HG02610 (cell line): ENCODE results near the gene FAM169A.
"Not testable (repeated sequence)": the region's sequence is repeated elsewhere in the genome, so short reads cannot be mapped to it uniquely, and the experiment has no call there.

Experiments
- ATAC-seq: cut with Tn5 transposase; IDR thresholded peaks from one replicate; pipeline ENCODE4 v1.9.1; 2021; ENCODE audit warnings: mild to moderate bottlenecking, moderate library complexity; ENCODE audit not compliant: unreplicated experiment

Gene FAM169A, protein sequence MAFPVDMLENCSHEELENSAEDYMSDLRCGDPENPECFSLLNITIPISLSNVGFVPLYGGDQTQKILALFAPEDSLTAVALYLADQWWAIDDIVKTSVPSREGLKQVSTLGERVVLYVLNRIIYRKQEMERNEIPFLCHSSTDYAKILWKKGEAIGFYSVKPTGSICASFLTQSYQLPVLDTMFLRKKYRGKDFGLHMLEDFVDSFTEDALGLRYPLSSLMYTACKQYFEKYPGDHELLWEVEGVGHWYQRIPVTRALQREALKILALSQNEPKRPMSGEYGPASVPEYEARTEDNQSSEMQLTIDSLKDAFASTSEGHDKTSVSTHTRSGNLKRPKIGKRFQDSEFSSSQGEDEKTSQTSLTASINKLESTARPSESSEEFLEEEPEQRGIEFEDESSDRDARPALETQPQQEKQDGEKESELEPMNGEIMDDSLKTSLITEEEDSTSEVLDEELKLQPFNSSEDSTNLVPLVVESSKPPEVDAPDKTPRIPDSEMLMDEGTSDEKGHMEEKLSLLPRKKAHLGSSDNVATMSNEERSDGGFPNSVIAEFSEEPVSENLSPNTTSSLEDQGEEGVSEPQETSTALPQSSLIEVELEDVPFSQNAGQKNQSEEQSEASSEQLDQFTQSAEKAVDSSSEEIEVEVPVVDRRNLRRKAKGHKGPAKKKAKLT

DNA sequence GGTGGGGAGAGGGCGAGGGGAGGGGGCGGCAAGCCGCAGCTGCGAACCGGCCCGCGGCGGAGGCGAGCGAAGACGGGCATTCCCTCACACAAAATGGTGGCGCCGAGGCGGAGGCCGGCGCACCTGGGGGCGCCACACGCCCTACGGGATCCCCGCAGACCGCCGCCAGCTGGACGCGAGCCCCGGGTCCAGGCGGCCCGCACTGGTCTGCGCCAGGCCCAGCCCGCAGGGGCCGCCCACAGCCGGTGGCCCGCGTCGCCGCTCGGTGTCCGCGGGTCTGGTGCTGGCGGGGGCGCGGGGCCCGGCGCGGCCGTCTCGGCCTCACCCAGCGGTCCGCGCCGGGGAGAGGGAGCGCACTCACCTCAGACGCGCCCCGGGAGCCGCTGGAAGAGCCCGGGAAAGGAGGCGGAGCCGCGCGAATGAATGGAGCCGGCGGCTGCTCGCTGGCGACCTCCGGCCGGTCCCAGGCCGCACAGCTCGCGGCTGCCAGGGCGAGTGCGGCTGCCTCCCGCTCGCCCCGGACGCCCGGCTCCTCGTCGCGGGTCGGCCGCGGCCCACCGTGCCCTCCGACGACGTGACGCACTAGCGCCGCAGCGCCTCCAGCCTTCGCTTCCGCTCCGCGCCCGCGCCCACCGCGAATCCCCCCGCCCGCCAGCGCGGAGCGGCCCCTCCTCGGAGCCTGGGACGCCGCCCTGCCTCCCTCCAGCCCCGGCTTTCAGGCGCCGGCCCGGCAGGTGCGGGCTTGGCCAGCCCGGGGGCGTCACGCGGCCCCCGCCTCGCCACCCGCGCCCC lies at the start of gene FAM169A:
TSS of gene FAM169A (minus strand) at position 584 of the 792 bp plus-strand sequence. CDS start 24,711 bp downstream, outside the sequence.
- peak; percentile 47 for ATAC-seq

DNA sequence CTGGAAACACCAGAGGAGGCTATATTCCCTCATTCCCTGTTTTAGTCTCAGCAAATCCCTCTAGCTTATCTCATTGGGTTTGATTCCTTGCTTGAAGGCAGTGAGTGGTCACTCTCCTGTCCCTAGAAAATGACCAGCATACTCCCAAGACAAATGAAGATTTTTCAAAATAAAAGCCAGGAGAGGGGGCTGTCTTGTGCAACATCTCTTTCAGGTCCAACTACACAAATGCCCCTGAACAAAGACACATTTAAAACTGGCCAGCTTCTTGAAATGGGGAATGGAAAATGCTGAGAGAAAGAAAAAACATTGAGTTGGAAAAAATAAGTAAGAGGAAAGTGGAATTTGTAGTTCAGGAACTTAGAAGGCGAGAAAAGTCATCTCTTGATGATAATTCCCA lies 49.3 kb upstream of the FAM169A start:
- ATAC-seq = no peak

DNA sequence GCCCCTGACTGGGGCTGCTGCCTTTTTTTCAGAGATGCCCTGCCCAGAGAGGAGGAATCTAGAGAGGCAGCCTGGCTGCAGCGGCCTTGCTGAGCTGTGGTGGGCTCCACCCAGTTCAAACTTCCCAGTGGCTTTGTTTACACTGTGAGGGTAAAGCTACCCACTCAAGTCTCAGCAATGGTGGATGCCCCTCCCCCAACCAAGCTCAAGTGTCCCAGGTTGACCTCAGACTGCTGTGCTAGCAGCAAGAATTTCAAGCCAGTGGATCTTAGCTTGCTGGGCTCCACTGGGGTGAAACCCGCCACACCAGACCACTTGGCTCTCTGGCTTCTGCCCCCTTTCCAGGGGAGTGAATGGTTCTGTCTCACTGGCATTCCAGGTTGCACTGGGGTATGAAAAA lies 45.2 kb upstream of the FAM169A start:
- not testable (repeated sequence) for ATAC-seq

DNA sequence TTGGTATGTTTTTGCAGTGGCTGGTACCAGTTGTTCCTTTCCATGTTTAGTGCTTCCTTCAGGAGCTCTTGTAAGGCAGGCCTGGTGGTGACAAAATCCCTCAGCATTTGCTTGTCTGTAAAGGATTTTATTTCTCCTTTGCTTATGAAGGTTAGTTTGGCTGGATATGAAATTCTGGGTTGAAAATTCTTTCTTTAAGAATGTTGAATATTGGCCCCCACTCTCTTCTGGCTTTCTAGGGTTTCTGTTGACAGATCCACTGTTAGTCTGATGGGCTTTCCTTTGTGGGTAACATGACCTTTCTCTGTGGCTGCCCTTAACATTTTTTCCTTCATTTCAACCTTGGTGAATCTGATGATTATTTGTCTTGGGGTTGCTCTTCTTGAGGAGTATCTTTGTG lies 43.7 kb upstream of the FAM169A start:
- not testable (repeated sequence) for ATAC-seq

DNA sequence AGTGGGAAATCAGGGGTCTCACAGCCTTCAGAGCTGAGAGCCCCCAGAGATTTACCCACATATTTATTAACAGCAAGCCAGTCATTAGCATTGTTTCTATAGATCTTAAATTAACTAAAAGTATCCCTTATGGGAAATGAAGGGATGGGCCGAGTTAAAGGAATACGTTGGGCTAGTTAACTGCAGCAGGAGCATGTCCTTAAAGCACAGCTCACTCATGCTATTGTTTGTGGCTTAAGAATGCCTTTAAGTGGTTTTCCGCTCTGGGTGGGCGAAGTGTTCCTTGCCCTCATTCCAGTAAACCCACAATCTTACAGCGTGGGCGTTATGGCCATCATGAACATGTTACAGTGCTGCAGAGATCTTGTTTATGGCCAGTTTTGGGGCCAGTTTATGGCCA lies 42.0 kb upstream of the FAM169A start:
- ATAC-seq = not testable (repeated sequence)

DNA sequence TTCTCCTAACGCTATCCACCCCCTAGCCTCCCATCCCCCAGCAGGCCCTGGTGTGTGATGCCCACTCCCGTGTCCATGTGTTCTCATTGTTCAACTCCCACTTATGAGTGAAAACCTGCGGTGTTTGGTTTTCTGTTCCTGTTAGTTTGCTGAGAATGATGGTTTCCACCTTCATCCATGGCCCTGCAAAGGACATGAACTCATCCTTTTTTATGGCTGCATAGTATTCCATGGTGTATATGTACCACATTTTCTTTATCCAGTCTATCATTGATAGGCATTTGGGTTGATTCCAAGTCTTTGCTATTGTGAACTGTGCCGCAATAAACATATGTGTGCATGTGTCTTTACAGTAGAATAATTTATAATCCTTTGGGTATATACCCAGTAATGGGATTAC lies 38.5 kb upstream of the FAM169A start:
- not testable (repeated sequence) for ATAC-seq

DNA sequence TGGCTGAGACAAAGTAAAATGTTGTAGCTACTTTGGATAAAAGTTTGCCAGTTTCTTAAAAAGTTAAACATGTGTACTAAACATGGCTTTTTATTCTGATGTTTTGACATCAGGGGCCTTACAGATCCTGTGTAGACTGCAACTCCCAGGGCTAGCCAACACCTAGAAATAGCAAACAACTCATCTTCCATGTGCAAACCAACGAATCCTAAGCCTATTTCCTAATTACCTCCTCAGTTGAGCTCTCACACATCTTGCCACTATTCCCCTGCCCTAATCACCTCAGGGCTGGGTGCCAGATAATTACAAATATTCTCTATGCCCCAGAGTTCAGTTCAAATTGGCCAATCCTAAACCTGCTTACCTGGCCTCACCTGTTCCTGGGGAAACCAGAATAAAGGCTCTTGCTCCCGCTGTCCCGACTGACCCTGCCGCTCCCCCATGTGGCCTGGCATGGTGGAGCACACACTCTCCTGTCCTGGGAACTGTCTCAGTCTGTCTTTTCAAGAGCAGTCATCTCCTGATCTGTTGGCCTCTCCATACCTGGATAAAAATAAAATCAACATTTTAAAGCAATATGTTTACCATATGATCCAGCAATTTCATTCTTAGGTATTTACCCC lies 37.1 kb upstream of the FAM169A start:
- no peak for ATAC-seq

DNA sequence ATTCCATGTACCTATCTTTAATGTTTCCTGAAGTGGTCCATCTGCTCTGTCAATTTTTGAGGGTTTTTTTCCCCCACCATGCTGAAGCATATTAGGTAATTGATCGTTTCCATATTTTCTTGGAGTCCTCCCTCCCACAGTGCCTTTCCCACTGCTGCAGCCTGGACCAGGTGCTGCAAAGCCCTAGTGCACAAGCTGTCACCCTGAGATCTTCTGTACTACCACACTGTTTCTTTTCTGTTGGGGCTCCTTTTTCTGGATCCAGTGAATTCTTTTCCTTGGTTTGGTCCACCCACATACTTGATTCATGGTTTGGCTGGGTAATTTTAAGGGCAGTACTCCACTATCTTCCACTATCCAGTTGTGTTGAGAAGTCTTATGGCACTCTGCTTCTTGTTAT lies 30.9 kb upstream of the FAM169A start:
- no peak for ATAC-seq

DNA sequence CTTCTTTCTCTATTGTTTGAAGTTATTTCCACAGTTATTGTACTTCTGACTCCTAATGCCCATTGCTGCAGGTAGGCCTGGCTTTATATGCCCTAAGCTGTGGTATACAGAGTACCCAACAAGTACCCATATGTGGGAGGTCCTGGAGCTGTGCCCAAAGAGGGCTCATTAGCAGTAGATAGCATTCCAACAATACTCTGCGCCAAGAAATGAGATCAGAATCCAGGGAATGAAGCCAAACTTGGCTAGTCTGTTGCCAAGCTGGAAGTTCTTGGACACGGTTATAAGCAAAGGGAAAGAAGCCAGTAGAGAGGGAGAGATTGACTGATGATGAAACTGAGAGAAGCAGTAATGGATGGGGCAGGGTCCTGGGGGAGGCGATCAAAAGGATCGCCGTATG lies 29.7 kb upstream of the FAM169A start:
- ATAC-seq = no peak

DNA sequence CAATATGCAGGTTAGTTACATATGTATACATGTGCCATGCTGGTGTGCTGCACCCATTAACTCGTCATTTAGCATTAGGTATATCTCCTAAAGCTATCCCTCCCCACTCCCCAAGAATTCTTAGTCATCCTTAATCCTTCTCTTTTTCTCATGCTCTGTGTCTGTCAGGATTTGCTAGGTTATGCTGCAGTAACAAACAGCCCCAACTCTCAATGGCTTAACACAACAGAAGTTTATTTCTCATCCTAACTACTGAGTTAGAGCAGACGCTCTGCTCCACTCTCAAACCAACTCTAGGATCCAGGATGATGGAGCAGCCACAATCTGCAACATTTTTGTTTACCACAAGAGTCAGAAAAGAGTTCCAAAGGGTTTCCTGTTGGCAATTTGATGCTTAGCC lies 28.2 kb upstream of the FAM169A start:
- no peak for ATAC-seq

DNA sequence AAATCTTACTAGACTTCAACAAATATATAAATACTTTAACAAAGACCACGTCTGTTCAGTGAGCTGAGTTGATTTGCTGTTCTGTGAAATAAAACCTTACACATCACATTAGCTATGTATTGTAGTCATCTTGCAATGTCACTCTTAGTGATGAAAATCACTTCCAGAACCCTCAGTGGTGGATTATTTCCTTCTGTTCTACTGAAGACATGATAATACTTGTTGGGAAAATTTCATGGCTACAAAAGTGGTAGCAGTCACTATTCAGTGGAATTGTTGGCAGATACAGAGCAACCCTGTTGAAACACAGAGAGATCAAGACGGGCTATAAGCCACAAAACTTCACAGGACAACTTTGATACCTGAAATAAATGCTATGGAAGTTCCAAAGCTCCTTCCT lies 26.7 kb upstream of the FAM169A start:
- ATAC-seq = no peak

DNA sequence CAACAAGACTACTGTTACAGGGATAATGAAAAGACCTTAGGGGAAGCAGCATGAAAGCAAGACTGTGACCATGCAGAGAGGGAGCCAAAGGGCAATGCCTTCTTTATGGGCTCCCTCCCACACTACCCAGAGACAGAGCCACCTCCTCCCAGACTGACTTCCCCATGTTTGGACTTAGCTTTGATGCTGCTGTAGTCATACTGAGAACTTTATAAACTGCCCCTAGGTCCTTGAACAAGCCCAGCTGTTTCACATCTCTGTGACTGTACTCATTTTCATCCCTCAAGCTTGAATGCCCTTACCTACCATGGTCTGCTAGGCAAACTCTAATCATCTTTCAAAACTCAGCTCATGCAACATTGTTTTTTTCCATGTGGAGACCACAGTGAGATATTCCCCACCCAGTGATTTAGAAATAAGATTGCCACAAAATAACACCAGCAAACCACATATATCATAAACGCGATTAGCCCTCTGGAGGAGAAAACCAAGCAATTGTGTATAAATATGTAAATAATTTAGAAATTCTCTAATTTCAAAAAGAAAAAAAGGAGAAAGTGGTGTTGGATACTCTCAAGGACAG lies 23.4 kb upstream of the FAM169A start:
- ATAC-seq = peak; percentile 98

DNA sequence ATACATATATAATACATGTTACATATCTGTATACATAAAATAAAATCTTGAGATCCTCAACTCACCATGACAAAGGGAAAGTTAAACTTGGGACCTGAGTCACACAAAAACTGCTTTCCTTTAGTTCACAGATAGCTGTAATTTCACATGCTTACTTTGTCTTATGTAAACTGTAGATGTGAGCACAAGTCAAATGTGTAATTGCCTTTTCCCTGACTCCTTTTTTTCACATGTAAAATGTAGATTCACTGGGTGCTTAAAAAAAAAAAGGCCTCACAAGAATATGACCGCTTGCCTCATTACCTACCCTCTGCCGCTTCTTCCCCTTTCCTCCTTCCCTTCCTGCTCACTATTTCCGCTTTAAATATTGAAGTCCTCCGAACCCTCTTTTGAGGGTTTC lies 21.9 kb upstream of the FAM169A start:
- no peak for ATAC-seq

DNA sequence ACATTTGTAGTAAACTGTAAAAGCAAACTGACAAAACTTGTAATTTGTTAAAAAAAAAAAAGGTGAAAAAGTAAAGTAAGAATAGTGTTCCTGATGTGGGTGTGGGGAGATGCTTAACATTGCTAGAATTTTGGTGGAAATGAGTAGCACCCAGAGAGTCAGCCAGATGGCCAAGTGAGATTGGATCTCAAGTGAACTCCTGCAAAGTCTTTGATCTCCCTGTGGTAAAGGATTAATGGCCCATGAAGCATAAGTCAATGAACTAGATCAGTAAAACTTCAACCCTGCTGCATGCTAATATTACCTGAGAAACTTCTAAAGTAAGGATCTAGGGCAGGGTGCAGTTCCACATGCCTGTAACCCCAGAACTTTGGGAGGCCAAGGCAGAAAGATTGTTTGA lies 19.0 kb upstream of the FAM169A start:
- no peak for ATAC-seq

DNA sequence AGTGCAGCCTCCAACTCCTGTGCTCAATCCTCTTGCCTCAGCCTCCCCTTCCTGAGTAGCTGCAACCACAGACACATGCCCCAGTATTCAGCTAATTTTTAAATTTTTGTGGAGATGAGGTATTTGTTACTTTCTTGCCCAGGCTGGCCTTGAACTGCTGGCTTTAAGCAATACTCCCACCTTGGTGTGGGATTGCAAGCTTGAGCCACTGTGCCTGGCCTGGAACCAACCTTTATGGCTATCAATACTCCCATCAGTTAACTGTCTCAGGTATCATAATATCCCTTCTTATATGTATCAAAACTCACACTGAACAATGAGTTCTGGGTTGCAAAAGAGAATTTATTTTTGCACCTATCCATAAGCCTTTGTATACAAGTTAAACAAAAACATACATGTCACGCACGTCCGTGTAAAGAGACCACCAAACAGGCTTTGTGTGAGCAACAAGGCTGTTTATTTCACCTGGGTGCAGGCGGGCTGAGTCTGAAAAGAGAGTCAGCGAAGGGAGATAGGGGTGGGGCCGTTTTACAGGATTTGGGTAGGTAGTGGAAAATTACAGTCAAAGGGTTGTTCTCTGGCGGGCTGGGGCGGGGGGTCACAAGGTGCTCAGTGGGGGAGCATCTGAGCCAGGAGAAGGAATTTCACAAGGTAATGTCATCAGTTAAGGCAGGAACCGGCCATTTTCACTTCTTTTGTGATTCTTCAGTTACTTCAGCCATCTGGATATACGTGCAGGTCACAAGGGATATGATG lies 16.4 kb upstream of the FAM169A start:
- not testable (repeated sequence) for ATAC-seq

DNA sequence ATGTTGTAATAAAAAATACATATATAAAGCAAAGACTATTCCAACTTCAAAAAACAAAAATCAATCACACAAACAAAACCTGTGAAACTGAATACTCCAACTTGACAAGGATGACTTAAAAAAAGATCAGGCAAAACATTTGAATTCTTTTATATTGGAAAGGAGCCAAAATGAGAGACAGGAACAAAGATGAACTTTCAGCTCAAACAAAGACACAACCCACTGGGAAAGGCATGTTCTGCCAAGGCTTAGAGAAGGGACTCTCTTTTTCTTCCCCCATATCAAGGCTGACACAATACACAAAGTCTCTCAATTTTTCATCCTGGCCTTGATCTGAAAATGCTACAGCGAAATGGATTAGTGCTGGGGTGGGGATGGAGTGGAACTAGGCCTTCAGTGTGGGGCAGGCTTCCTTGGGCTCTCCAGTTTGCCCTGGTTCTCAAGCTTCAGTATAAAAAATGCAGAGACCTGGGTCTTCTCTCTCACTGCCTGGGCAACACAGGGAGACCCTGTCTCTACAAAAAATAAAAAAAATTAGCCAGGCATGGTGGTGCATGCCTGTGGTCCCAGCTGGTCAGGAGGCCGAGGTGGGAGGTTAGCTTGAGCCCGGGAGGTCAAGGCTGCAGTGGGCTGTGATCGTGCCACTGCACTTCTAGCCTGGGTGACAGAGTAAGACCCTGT lies 11.6 kb upstream of the FAM169A start:
- no peak for ATAC-seq

DNA sequence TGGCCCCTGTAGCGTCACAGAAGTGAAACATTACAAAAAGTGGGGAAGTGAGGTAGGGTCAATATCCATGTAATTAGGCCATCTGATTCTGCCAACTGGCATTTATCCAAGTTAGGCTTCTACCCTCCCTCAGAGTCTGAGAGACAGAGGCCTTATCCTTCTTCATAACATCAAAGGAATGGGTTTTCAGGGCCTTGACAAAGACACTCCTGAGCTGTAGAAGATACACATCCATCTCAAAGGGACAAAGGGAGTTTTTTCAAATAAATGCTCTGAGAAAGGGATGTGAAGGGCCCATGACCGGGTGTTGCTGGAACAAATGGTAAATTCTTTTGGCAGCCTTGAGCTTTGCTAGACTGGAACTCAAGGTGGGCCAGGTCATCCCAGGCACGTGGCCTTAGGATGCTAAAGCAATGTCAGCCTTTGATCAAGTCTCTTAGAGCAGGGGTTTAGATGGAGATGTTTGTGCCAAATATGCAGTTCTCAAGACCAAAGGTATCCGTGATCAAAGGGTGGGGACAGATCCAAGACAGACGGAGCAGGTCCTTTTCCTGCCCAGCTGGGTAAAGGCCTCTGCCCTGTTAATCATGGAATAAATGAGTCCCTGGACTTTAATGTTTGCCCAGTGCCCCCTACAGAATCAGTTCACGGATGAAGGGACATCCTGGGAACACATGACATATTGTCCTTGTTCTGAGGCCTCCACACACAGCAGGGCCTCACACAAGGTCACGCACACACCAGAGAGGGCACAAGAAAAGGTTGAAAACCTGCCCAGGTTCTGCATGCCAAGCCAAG lies 10.0 kb upstream of the FAM169A start:
- no peak for ATAC-seq

DNA sequence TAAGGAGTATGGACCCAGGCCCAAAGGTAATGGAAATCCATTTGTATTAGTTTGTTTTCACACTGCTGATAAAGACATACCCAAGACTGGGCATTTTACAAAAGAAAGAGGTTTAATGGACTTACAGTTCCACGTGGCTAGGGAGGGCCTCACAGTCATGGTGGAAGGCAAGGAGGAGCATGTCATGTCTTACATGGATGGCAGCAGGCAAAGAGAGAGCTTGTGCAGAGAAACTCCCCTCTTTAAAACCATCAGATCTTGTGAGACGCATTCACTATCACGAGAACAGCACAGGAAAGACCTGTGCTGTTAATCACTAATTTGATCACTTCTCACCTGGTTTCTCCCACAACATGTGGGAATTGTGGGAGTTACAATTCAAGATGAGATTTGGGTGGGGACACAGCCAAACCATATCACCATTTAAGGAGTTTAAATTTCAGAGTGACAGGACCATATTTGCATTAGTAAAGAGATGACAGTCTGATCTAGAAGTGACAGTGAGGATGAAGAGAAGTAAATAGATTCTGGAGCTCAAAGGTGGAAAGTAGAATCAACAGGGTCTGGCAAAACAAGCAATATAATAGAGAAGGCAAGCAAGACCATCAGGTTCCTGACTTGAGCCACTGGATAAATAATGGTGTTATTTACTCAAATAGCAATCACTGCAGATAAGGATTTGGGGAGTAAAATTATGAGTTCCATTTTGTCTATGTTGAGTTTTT lies 7.5 kb upstream of the FAM169A start:
- ATAC-seq = no peak
